Astrocyte of the cerebellum (primary cell): Measurements from ENCODE around the gene HSPB6.

Experiments
- DNase-seq: peaks from one replicate; pipeline ENCODE4 v3.0.0-alpha.2; 2011; ENCODE audit warnings: low read depth
- H3K4me3 ChIP-seq: 2 replicates; pipeline ENCODE4 v1.5.1; 2011; ENCODE audit warnings: mild to moderate bottlenecking, low read depth, low read length, moderate library complexity
- CTCF ChIP-seq: IDR thresholded peaks from 2 replicates; pipeline ENCODE4 v1.5.1; 2012; ENCODE audit warnings: low read length, low read depth, moderate library complexity, mild to moderate bottlenecking; ENCODE audit errors: missing control alignments
- in situ Hi-C: cut with HindIII; loops from 2 replicates; pipeline ENCODE4 v1.10.0; 2017; ENCODE audit warnings: low sequenced_read_pairs

Gene HSPB6

DNA sequence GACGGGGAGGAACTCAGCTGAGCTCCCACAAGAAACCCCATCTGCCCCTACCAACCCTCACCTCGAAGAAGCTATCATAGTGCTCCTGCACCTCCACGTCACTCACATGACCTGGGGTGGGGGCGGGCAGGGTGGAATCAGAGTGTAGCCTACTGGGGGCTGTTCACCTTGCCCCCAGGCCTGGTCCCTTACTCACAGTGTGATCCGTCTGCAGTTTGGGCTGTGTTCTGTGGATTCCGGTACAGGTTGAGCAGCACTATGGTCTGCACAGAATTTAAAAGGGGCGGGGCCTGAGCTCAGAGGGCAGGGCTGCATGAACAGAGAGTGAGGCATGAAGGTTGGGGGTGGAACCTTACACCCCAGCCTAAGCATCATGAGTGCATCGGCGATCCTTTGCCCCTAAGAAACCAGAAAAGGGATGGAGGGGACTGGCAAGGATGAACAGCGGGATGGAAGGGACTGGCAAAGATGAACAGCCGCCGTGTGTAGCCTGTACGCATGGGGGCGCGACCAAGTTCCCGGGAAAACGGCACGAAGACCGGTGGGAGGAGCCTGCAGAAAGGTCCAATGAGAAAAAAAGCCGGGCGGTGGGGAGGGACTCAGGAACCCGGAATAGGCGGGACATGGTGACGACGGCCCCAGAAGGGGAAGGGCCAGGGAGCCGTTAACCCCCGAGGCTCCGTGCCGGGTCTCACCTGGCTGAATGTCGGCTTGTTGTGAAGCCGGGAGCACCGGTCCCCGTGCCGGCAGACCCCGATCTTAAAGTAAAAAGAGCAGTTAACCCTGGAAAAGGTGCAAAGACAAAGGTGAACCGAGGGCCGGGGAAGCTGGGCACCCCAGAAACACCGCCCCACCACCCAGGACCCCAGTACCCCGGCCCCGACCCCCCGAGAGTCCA lies 12.2 kb downstream of the HSPB6 start:
- H3K4me3 ChIP-seq = peak overlapping the region; percentile 71
- peak; percentile 63 for TF ChIP-seq CTCF
- peak; percentile 90 for DNase-seq
- in situ Hi-C loops = no loop called here

- TF ChIP-seq CTCF = no peak
- in situ Hi-C loops = no loop called here
- H3K4me3 ChIP-seq = no peak overlapping the region
- no peak for DNase-seq
Measured at GRCh38 chr19:35743640-35744429, 13.0 kb downstream of the HSPB6 start.

DNA sequence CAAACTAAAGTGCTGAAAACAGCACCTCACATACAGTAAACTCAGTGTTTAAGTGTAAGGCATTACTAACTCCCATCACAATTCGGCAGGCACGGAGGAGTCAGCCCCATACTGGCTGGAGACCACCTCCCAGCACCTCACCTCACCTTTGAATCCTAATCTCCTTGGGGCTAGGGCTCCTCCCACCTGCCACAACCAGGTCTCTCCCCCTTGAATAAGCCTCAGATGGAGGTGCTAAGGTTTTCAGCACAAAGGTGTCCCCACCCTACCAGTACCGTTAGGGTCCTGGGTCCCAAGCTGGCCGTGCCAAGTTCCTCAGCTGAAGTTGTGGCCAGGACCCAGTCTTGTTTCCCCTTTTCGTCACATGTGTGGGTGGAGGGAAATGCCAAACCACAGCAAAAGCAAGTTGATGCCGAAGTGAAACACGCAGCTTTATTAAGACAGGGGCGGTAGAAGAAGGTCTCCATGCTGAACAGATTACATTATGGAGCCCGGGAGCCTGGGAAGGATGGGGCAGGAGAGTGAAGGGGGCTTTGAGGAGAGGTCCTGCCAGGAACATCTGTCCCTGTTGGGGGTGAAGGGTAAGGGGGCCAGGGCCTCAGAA lies 14.6 kb downstream of the HSPB6 start, which contains the start of gene IGFLR1:
Gene IGFLR1, minus strand, starts transcription at position 332 of the 604 bp plus-strand sequence. CDS start 1,272 bp downstream, outside the sequence.
- DNase-seq = no peak
- TF ChIP-seq CTCF = no peak
- H3K4me3 ChIP-seq = no peak within 1 kb of the TSS
- in situ Hi-C loops = no loop called here

DNA sequence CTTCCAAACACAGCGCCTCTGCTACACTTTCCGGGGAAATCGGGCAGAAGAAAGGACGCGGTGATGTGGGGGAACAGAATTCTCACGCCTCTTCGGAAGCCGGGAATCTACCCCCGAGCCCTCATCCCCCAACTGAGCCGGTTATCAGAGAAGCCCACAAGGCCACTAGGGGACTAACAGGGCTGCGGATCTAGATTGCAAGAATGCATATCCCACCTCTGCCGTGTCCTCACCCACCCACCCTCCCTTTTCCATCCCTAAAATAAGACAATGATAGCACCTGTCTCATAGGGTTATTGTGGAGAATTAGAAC lies 15.7 kb downstream of the HSPB6 start:
- H3K4me3 ChIP-seq = peak overlapping the region; percentile 55
- DNase-seq = no peak
- in situ Hi-C loops = no loop called here
- TF ChIP-seq CTCF = no peak

- H3K4me3 ChIP-seq = peak overlapping the region; percentile 55
- in situ Hi-C loops = no loop called here
- TF ChIP-seq CTCF = peak; percentile 10
- peak; percentile 91 for DNase-seq
Measured at GRCh38 chr19:35740423-35741202, 16.2 kb downstream of the HSPB6 start.

GRCh38 chr19:35740108-35740422 lies 16.8 kb downstream of the HSPB6 start:
- no peak for DNase-seq
- in situ Hi-C loops = no loop called here
- no peak for TF ChIP-seq CTCF
- H3K4me3 ChIP-seq = peak overlapping the region; percentile 55
